ENCODE measurements around the gene TMPRSS5.
"Not testable (repeated sequence)": the region's sequence is repeated elsewhere in the genome, so short reads cannot be mapped to it uniquely, and the experiment has no call there.

TMPRSS5 gene

DNA sequence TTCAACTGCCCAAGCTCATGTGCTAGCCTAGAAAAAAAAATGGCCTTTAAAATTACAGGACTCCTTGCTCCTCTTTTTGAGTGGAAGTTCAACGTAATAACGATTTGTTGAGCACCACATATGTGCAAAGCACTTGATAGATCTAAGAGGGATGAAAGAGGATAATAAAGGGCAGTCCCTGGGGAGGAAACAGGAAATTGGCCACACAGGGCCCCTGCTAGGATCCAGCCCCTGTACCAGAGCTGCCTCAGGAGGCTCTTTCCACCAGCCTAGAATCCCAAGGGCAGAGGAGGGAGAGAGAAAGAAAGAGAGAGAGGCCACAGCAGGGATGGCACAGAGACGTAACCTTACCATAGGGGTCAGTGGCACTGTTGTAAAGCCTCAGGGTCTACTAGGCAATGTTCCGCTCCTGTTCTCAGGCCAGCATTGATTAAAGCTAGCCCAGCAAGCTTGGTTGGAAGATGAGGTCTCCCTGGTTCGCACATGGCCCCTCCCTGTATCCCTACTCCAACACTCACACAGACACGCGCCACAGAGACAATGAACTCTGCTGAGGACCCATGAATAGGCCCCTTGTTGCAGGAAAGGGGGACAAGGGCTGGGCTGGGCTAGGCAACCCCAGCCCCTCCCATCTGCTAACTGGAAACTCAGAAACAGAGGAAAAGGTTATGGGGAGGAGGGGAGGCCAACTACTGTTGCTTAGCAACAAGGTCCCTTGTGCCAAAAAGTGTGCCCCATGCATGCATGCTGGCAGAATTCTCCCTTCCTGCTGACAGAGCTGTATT is at the start of gene TMPRSS5:
TSS of gene TMPRSS5 (minus strand) at position 438 of the 785 bp plus-strand sequence. CDS start at position 354, 84 bp downstream.
- peak; percentile 41 to 65 for DNase-seq

GRCh38 chr11:113752932-113753331 is 46.8 kb upstream of the TMPRSS5 start:
- DNase-seq: no peak

- no peak for DNase-seq
Observed at GRCh38 chr11:113736323-113736722, 30.2 kb upstream of the TMPRSS5 start.

DNA sequence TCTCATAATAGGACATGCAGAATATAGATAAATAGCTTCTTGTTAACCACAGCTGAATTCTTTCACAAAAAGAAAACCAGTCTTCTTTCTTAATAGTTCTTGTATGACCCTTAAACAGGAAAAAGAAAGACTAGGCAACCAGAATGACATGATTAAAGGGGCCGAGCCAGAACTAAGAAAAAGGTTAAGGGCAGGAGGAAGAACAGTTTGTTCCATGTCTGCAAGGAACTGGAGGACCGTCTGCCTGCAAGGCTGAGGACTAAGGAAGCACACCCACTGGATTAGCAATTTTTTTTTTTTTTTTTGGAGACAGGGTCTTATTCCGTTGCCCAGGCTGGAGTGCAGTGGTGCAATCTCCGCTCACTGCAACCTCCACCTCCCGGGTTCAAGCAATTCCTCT is 26.0 kb upstream of the TMPRSS5 start:
- DNase-seq: no peak

DNA sequence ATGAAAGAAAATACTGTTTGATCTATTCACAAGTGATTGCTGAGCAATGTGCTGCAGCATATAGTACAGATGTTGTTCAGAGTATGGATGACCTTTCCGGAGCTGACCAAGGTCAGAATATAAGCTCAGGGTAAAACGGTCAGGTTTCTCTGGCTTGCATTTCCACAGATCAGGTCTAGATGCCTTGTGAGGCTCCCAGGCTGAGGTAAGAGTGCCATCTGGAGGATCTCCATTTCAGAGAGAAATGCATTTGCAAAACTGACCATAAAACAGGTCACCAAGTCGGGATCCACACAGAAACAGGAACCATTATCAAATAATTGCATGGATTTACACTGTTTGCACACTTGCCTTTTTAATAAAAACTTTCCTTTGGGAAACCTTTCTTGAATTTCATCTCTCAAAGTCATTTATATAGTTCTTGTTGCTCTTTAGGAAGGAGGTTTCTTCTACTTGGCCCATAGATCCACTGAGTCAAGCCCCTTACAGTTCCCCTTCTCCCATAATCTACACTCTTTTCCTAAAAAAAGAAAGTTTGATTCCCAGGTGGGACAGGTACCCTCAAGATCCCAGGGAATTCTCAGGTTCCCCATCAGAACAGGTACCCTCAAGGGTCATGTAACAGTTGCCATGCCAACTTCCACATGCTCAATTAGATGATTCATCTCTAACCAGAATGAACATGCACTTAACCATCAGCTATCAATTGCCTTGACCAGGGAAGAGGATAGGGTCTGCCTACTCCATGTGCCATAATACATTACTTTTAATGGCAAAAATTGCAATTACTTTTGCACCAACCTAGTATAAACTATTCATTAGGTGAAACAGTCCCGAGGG is 25.0 kb upstream of the TMPRSS5 start:
- DNase-seq: peak; percentile 72 to 92

DNA sequence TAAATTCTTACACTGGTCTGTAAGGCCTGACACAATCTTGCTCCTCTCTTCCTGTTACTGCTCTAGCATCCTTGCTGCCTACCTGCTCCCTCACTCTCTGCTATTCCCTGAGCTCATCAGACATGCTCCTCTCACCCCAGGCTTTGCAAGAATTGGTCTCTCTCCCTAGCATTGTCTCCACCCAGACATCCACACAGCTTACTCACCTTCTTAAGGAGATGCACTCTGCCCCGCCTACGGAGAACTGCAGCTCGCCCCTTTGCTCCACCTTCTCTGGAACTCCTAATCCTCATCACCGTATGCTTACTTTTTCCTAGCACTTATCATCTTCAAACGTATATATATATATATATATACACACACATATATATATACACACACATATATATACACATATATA is 23.3 kb upstream of the TMPRSS5 start:
- no peak for DNase-seq

- DNase-seq: no peak
Observed at GRCh38 chr11:113728814-113729213, 22.7 kb upstream of the TMPRSS5 start.

- DNase-seq: no peak
Observed at GRCh38 chr11:113725913-113726312, 19.8 kb upstream of the TMPRSS5 start.

GRCh38 chr11:113725407-113725806 is 19.3 kb upstream of the TMPRSS5 start:
- peak; percentile 19 to 25 for DNase-seq

- no peak for DNase-seq
Observed at GRCh38 chr11:113724778-113725177, 18.7 kb upstream of the TMPRSS5 start.

DNA sequence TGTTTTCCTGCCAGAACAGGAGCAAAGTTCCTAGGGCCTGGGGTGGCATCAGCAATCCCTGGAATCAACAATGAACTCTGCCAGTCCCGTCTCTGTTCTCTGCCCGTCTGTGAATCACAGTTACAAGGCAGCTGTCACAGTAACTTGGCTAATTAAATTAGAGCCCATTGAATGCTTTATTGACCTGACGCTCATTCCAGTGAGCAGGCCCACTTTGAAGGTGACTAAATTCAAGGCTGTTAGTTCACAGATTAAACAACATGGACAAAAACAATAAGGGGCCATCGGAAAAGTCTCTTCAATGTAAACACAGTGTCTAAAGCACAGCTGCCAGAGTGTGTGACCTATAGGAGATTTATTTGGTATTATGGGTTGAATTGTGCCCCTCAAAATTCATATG is 17.7 kb upstream of the TMPRSS5 start:
- DNase-seq: no peak

GRCh38 chr11:113722934-113723333 is 16.8 kb upstream of the TMPRSS5 start:
- no peak for DNase-seq

- no peak for DNase-seq
Observed at GRCh38 chr11:113722221-113722620, 16.1 kb upstream of the TMPRSS5 start.

DNA sequence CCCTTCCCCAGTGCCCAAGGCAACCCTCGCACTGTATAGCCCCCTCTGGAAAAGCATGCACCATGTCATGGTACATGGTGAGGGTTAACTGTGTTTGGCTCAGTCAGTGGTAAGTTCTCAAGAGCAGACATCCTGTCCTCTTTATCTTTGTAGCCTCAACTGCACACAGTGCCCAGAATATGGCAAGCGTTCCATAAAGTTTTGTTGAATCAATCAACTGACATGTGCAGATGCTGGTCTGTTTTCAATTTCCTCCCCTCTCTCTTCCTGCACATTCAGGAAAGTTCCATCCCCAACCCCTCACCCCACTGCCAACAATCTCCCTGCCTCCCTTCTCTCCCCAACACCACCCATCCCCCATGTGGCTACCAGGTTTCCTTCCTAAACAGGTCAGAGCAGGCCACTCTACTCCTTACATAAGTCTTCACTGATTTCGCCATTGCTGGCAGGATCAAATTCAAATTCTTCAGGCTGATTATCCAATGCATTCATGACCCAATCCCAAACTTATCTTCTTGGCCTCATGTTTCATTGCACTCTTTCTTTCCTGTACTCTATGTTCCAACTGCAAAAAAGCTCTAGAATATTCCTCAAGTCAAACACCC is 15.5 kb upstream of the TMPRSS5 start:
- no peak for DNase-seq

DNA sequence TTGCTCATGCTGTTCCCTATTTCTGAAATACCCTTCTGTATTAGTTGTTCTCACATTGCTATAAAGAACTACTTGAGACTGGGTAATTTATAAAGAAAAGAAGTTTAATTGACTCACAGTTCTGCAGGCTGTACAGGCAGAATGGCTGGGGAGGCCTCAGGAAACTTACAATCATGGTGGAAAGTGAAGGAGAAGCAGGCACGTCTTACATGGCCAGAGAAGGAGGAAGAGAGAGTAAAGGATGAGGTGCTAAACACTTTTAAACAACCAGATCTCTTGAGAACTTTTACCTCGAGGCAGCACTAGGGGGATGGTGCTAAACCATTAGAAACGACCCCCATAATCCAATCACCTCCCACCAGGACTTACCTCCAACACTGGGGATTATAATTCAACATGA is 14.4 kb upstream of the TMPRSS5 start:
- not testable (repeated sequence) for DNase-seq

DNA sequence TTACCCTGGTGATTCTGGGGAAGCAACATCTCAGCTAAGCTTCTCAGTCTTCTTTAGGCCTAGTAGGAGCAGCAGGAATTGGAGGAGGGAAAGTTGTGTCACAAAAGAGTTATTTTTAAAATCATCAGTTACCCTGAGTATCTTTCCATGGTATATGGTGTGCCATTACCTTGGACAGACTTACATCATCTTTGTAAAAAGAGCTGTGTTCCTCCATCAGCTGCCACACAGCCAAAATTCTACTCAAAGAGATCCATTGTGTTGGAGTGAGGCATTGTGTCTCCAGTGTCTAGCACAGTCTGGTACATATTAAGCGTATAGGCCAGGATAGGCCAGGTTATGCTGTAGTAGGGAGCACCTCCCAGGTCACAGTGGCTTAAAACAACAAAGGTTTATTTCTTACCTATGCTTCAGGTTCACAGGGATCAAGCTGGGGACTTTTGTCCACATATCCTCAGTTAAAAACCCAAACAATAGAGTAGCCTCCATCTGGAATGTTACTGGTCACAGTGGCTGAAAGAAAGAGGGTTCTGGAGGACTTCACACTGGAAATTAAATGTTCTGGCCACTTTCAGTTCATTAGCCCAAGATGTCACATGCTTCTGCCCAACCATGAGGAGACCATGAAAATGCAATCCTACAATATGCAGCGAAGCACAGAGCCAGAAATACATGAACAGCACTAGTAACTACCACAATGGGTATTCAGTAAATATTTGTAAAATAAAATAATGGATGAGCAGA is 9.9 kb upstream of the TMPRSS5 start:
- DNase-seq: no peak

- DNase-seq: no peak
Observed at GRCh38 chr11:113715273-113715672, 9.2 kb upstream of the TMPRSS5 start.

- DNase-seq: no peak
Observed at GRCh38 chr11:113710989-113711388, 4.9 kb upstream of the TMPRSS5 start.

DNA sequence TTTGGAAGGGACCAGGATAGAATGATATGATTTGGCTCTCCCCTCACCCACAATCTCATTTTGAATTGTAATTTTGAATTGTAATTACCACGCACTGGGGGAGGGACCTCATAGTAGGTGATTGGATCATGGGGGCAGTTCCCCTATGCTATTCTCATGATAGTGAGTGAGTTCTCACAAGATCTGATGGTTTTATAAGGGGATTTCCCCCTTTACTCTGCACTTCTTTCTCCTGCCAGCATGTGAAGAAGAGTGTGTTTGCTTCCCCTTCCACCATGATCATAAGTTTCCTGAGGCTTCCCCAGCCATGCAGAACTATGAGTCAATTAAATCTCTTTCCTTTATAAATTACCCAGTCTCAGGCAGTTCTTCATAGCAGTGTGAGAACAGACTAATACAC is 2.6 kb downstream of the TMPRSS5 start:
- not testable (repeated sequence) for DNase-seq

- no peak for DNase-seq
Observed at GRCh38 chr11:113701491-113701890, 4.6 kb downstream of the TMPRSS5 start.

DNA sequence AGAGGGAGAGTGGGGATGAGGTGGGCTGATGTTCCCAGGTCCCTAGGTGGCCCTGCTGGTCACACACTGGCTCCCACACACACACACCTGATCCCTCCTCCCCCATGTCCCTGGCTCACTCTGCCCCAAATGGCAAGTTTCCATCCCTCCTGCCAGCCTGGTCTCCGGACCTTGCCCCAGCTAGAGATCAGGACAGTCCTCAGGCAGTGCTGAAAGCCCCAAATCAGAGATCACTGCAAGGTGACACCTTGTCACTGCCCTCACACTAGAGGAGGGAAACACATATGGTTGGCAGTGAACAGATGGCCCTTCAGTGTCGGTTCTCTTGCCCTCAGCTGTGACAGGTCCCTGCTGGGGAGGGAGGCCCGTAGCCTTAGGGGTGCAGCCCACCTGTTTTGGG is 7.6 kb downstream of the TMPRSS5 start:
- no peak for DNase-seq

DNA sequence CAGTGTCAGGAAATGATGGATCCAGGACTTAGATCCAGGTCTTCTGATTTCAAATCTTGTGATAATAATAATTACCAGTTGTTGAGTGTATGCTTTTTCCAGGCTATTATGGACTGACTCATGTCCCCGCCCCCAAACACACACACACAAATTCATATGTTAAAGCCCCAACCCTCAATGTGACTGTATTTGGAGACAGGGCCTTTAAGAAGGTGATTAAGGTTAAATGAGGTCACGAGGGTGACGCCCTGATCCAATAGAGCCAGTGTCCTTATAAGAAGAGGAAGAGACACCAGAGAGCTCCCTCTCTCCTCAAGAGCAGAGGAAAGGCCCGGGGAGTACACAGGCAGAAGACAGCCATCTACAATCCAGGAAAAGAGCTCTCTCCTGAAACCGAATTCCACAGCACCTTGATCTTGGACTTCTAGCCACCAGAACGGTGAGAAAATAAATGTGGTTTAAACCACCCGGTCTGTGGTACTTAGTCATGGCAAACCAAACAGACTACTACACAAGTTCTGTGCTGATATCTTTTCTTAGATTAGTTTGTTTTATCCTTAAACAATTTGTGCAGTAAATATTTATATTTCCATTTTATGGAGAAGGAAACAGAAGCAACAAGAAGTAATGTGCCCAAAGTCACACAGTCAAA is 8.2 kb downstream of the TMPRSS5 start:
- DNase-seq: no peak

Data from NCI-H526 (cell line).